GM23338 (cell line): ENCODE results near the gene CTNNA2. TPM values are rescaled to one million over a fixed set of nuclear protein-coding genes. Genes with fewer than 3 reads are reported as not detected.

ENCODE experiments used
- ATAC-seq: fragments of 200-7000 bp; cut with Tn5 transposase; 3 replicates; pipeline ENCODE4 v1.9.1; 2020
- DNase-seq: peaks from one replicate; pipeline ENCODE4 v3.0.0-alpha.2; 2015; ENCODE audit warnings: low spot score
- H2AFZ ChIP-seq: fragments of 200-600 bp; sonication (generic); 2 replicates; pipeline ENCODE4 v1.8.0; 2016; ENCODE audit warnings: antibody characterized with exemption, mild to moderate bottlenecking, moderate library complexity
- H3F3A ChIP-seq: fragments of 200-600 bp; sonication (generic); replicated peaks from 2 replicates; pipeline ENCODE4 v1.8.0; 2017; ENCODE audit warnings: antibody characterized with exemption, mixed run types, low read depth
- H3K27ac ChIP-seq: fragments of 200-600 bp; sonication (generic); 2 replicates; pipeline ENCODE4 v1.6.1; 2016; ENCODE audit warnings: low read depth
- H3K27me3 ChIP-seq: fragments of 200-600 bp; sonication (generic); 2 replicates; pipeline ENCODE4 v1.8.0; 2016; ENCODE audit warnings: mild to moderate bottlenecking, mixed run types, moderate library complexity; ENCODE audit not compliant: insufficient read depth
- H3K36me3 ChIP-seq: fragments of 200-600 bp; sonication (generic); 2 replicates; pipeline ENCODE4 v1.8.0; 2016; ENCODE audit warnings: mild to moderate bottlenecking; ENCODE audit not compliant: insufficient read depth
- H3K4me1 ChIP-seq: fragments of 200-600 bp; sonication (generic); 2 replicates; pipeline ENCODE4 v1.8.0; 2016; ENCODE audit warnings: mild to moderate bottlenecking, moderate library complexity; ENCODE audit not compliant: insufficient read depth
- H3K4me2 ChIP-seq: fragments of 200-600 bp; sonication (generic); 2 replicates; pipeline ENCODE4 v1.7.1; 2017; ENCODE audit warnings: mixed run types
- H3K4me3 ChIP-seq: fragments of 200-600 bp; sonication (generic); 2 replicates; pipeline ENCODE4 v1.6.1; 2016; ENCODE audit warnings: mixed run types
- H3K79me2 ChIP-seq: fragments of 200-600 bp; sonication (generic); replicated peaks from 2 replicates; pipeline ENCODE4 v1.8.0; 2017; ENCODE audit warnings: mild to moderate bottlenecking; ENCODE audit not compliant: insufficient read depth
- H3K9me2 ChIP-seq: fragments of 200-600 bp; sonication (generic); 2 replicates; pipeline ENCODE4 v1.8.0; 2017; ENCODE audit not compliant: insufficient read depth
- H4K20me1 ChIP-seq: fragments of 200-600 bp; sonication (generic); replicated peaks from 2 replicates; pipeline ENCODE4 v1.8.0; 2017; ENCODE audit warnings: mild to moderate bottlenecking; ENCODE audit not compliant: insufficient read depth
- H3K27ac Mint-ChIP-seq: 2 replicates; pipeline ENCODE4 v1.8.0; 2020; ENCODE audit warnings: inconsistent platforms, mild to moderate bottlenecking, moderate library complexity, mixed read lengths
- H3K27me3 Mint-ChIP-seq: 3 replicates; pipeline ENCODE4 v1.8.0; 2022; ENCODE audit warnings: low read depth, mild to moderate bottlenecking, moderate library complexity, mixed read lengths, inconsistent platforms; ENCODE audit not compliant: insufficient read depth, poor library complexity
- H3K36me3 Mint-ChIP-seq: 3 replicates; pipeline ENCODE4 v1.8.0; 2021; ENCODE audit warnings: low read depth, mild to moderate bottlenecking, inconsistent platforms, moderate library complexity, mixed read lengths
- H3K4me1 Mint-ChIP-seq: 3 replicates; pipeline ENCODE4 v1.8.0; 2020; ENCODE audit warnings: mild to moderate bottlenecking, inconsistent platforms, mixed read lengths
- H3K4me3 Mint-ChIP-seq: 3 replicates; pipeline ENCODE4 v1.8.0; 2021; ENCODE audit warnings: moderate library complexity, mild to moderate bottlenecking, inconsistent platforms, mixed read lengths
- H3K9me3 Mint-ChIP-seq: 3 replicates; pipeline ENCODE4 v1.8.0; 2020; ENCODE audit warnings: moderate library complexity, mild to moderate bottlenecking, inconsistent platforms, mixed read lengths
- CREB1 ChIP-seq: fragments of 250-450 bp; sonication (Bioruptor Pico); IDR thresholded peaks from 2 replicates; pipeline ENCODE4 v1.5.0; 2020; ENCODE audit warnings: low read depth, mild to moderate bottlenecking, moderate library complexity
- CTCF ChIP-seq, 2 experiments: fragments of 200-600 bp in 1 of 2; sonication (generic) in 1 of 2; conservative IDR thresholded peaks; 2 replicates each; pipeline versions ENCODE4 v1.5.1 to v1.6.1; 2016 to 2017; ENCODE audit warnings: antibody characterized with exemption in 2 of 2, low read depth in 2 of 2, mild to moderate bottlenecking in 2 of 2, moderate library complexity in 1 of 2
- ETS1 ChIP-seq: IDR thresholded peaks from 2 replicates; pipeline ENCODE4 v1.6.1; 2016; ENCODE audit warnings: antibody characterized with exemption
- EZH2 ChIP-seq: fragments of 200-600 bp; sonication (generic); IDR thresholded peaks from one replicate; pipeline ENCODE4 v1.8.0; 2017; ENCODE audit warnings: antibody characterized with exemption, mild to moderate bottlenecking, low read depth; ENCODE audit not compliant: unreplicated experiment
- EZH2phosphoT487 ChIP-seq: fragments of 200-600 bp; sonication (generic); IDR thresholded peaks from one replicate; pipeline ENCODE4 v1.8.1; 2018; ENCODE audit warnings: antibody characterized with exemption; ENCODE audit not compliant: unreplicated experiment
- JUNB ChIP-seq: IDR thresholded peaks from one replicate; pipeline ENCODE4 v1.6.1; 2016; ENCODE audit warnings: antibody characterized with exemption; ENCODE audit not compliant: unreplicated experiment
- NANOG ChIP-seq: IDR thresholded peaks from 2 replicates; pipeline ENCODE4 v1.6.1; 2016; ENCODE audit warnings: antibody characterized with exemption, borderline replicate concordance
- POLR2AphosphoS5 ChIP-seq: IDR thresholded peaks from 2 replicates; pipeline ENCODE4 v1.6.1; 2016; ENCODE audit warnings: antibody characterized with exemption, low read depth
- REST ChIP-seq: IDR thresholded peaks from one replicate; pipeline ENCODE4 v1.6.1; 2018; ENCODE audit warnings: antibody characterized with exemption; ENCODE audit not compliant: unreplicated experiment
- STAT1 ChIP-seq: IDR thresholded peaks from one replicate; pipeline ENCODE4 v1.6.1; 2016; ENCODE audit warnings: antibody characterized with exemption; ENCODE audit not compliant: unreplicated experiment
- ZNF114 ChIP-seq: fragments of 250-450 bp; sonication (Bioruptor Pico); IDR thresholded peaks from 2 replicates; pipeline ENCODE4 v1.5.0; 2020; ENCODE audit warnings: mild to moderate bottlenecking, moderate library complexity
- ZNF331 ChIP-seq: fragments of 250-450 bp; sonication (Bioruptor Pico); IDR thresholded peaks from 2 replicates; pipeline ENCODE4 v1.5.0; 2020; ENCODE audit warnings: low read depth, mild to moderate bottlenecking, moderate library complexity
- polyA plus RNA-seq: library from polyadenylated mRNA; unstranded; fragments of >200 nt; fragmentation: Nextera tagmentation; extraction: Ambion mirVana; gene quantifications from 2 replicates; pipeline ENCODE4 v1.2.1, GENCODE V29; 2016
- total RNA-seq: library from RNA; depleted of rRNA; stranded (reverse); fragments of >200 nt; shearing (Covaris generic); gene quantifications from 2 replicates; pipeline ENCODE4 v1.2.3, GENCODE V29; 2014

Gene CTNNA2
- total and polyA plus RNA-seq, 2 experiments from 2014 or later = 6.4 to 15.6 TPM

DNA sequence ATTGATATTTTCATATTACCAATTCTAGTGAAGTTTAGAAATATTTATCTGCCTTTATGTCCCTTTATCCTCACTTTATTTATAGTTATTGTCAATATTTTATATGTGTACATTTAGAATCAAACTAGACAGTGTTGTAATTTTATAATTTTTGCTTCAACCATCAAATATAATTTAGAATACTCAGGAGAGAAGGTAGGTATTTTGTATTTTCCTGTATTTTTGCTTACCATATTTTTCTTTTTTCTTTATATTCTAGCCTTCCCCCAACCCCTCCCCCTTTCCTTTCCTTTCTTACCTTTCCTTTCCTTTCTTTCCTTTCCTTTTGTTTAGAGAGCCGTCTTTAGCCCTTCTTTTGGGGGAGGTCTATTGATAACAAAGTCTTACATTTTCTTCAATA is 651.5 kb downstream of the CTNNA2 start:
- Histone ChIP-seq H3K4me3 (no peak overlapping the region), H3K4me1 (peaks cover 12% of the 10 kb centered on the region; the same call in 1 of the 2 replicates), H3K27me3 (no peaks in the 10 kb centered on the region), H2AFZ (no peak overlapping the region), H3F3A (no peaks in the 10 kb centered on the region), H3K27ac (no peak overlapping the region), H3K36me3 (no peaks in the 10 kb centered on the region), H3K4me2 (peak overlapping the region; percentile 40; the same call in 1 of the 2 replicates), H3K9me2 (peaks cover 19% of the 10 kb centered on the region; the same call in 1 of the 2 replicates), H3K79me2 (no peaks in the 10 kb centered on the region), H4K20me1 (no peaks in the 10 kb centered on the region)
- Mint-ChIP-seq H3K27ac (no peak overlapping the region), H3K9me3 (peaks cover 7% of the 10 kb centered on the region; the same call in 1 of the 3 replicates), H3K27me3 (no peaks in the 10 kb centered on the region), H3K4me1 (peaks cover 15% of the 10 kb centered on the region), H3K4me3 (no peak overlapping the region), H3K36me3 (no peaks in the 10 kb centered on the region; the same call in 2 of the 3 replicates)
- no peak for ATAC-seq
- DNase-seq = no peak
- no peak for TF ChIP-seq JUNB
- no peak for TF ChIP-seq ZNF331
- no peak for TF ChIP-seq EZH2phosphoT487
- TF ChIP-seq CTCF (conservative IDR thresholded peaks at IDR 0.05; ENCODE audit: low read depth in 2 of 2) = no peak
- no peak for TF ChIP-seq EZH2
- TF ChIP-seq STAT1 = no peak
- no peak for TF ChIP-seq POLR2AphosphoS5
- TF ChIP-seq ZNF114 (CRISPR knock-in tag) = no peak

GRCh38 chr2:80166483-80167171 is 653.8 kb downstream of the CTNNA2 start:
- H3K4me3 ChIP-seq = no peak overlapping the region
- H3K9me3 Mint-ChIP-seq = no peaks in the 10 kb centered on the region
- no peak overlapping the region for H3K4me3 Mint-ChIP-seq
- H3K79me2 ChIP-seq = no peaks in the 10 kb centered on the region
- ATAC-seq = no peak
- H3F3A ChIP-seq = no peaks in the 10 kb centered on the region
- no peak for DNase-seq
- H3K36me3 ChIP-seq = no peaks in the 10 kb centered on the region
- peaks cover 12% of the 10 kb centered on the region; the same call in 1 of the 2 replicates for H3K4me1 ChIP-seq
- no peaks in the 10 kb centered on the region for H4K20me1 ChIP-seq
- H3K27me3 Mint-ChIP-seq = no peaks in the 10 kb centered on the region
- no peaks in the 10 kb centered on the region for H3K36me3 Mint-ChIP-seq
- H3K4me2 ChIP-seq = no peak overlapping the region
- H2AFZ ChIP-seq = no peak overlapping the region
- peaks cover 15% of the 10 kb centered on the region for H3K4me1 Mint-ChIP-seq
- no peak overlapping the region for H3K27ac Mint-ChIP-seq
- no peaks in the 10 kb centered on the region for H3K27me3 ChIP-seq
- peaks cover 13% of the 10 kb centered on the region; the same call in 1 of the 2 replicates for H3K9me2 ChIP-seq
- no peak overlapping the region for H3K27ac ChIP-seq
- TF ChIP-seq ETS1 (no peak), POLR2AphosphoS5 (no peak), JUNB (no peak), CREB1 (CRISPR knock-in tag) (no peak), CTCF (conservative IDR thresholded peaks at IDR 0.05; ENCODE audit: low read depth in 2 of 2) (no peak), REST (no peak), EZH2phosphoT487 (no peak), EZH2 (no peak), NANOG (no peak), ZNF331 (no peak)
